HG03432 (cell line): ENCODE measurements around the gene ADGRG6.

Experiments used
- ATAC-seq: cut with Tn5 transposase; IDR thresholded peaks from one replicate; pipeline ENCODE4 v1.9.1; 2021; ENCODE audit warnings: mild to moderate bottlenecking, moderate library complexity; ENCODE audit not compliant: unreplicated experiment

Gene ADGRG6

DNA sequence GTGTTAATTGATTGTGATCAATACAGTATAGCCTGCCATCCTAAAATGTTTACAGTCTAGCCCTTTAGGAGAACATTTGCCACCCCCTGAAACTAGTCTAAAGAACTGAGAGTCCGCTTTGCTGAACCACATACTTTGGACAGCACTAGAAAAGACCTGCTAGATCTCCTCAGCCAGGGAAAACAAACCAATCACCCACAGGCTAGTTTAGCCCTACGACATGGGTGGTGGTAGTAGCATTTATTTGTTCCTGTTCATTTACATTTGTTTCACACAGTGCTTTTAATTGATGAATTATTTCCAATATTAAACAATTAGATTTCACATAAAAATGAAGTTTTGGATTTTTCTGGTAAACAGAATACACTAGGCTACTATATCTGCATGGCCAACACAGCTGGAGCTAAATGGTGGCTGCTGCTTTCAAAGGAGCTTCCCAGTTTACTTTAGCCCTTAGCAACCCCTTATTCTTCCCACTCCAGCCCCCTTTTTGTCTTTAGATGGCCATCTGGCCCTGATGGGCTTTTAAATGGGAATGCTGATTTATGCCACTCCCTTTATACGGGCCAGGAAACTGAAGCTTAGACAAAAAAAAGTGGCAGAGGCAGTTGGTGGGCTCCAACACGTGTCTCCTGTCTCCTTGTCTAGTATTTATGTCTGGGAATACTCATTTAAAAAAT lies 72.4 kb downstream of the ADGRG6 start:
- ATAC-seq = no peak

DNA sequence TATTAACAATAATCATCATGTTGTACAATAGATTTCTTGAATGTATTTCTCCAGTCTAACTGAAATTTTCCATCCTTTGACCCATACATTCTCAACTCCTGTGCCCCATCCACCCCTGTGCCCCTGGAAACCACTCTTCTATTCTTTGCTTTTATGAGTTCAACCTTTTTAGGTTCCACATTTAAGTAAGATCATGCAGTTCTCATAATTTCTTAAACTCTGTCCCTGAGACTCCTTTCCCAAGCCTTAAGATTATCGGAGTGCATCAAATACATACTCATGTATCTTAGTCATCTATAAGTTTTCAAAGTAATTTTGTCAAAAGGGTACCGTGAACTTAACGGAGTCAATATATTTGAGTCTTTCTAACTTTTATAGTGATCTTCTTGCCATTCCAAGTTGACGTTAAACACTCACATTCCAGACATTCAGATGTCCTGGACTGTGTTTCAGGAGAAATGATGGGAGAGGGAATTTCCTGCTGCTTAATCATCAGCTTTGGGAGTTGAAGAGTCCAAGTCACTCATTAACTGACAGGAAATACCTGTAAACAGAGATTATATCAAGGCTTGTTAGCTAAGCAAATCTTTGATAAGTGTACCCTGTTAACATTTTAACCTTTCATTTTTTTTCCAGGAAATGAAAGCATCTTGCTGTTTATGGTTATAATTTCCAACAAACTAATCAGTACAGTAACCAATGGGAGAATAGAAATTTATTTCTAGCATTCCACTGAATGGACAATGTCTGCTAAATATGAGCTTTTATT lies 73.3 kb downstream of the ADGRG6 start:
- no peak for ATAC-seq

DNA sequence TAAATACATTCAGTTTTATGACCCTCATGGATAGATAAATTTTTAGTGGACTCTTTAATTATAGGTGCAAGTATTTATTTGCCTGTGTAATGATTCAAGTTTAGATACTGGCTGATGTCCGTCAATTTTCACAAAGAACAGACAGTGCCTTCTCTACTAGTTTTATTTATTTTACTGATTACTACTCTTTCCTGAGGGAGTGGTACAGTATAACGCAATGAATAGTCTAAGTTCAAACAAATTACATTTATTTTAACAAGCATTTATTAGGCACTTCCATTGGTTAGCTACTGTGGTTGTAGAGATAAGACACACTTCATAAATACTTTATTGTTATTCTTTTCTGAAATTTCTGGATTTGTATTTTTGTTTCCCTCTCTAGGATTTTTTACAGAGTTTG lies 74.3 kb downstream of the ADGRG6 start:
- no peak for ATAC-seq

DNA sequence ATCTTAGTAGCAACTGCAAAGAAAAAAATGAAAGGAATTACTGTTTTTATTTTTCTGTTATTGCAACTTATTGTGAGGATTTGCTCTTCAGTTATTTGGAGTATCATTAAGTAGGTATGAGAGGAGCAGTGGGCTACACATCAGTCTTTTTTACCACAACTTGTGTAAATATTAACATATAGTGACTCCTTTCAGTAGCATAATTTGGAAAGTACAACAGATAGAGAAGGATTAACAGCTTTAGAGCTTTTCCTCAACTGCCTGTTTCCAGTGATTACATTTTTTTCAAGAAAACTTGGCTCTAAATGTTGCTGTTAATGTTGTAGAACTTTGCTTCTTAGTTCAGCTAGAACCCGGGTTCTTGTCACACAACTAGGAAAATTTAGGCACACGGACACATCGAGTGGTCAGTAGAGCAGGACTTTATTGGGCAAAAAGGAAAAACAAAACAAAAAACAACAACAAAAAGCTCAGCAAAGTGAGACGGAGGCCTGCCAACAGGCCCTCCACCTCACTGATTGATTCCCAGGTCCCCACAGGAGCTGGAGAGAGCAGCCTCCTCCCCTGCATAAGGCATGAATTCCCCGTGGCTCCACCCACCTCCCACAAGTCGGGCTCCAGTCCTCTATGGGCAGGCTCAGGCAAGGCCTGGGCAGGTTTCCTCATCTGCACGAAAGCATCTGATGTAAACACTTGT lies 75.1 kb downstream of the ADGRG6 start:
- ATAC-seq = no peak

DNA sequence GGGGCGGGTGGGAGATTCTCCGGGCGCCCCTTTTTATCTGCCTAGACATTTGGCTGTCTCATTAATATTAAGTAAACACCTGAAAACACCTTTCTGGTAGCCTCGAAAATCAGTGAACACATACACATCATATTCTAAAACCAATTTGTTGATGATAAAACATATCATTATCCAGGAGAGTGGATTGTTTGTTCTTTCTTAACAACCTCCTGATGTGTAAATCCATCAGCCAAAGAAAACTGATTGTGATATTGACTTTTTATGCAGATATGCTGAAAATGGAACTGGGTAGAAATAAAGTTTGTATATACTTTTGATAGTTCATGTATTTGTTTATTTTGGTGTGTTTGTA lies 75.7 kb downstream of the ADGRG6 start:
- ATAC-seq = no peak

DNA sequence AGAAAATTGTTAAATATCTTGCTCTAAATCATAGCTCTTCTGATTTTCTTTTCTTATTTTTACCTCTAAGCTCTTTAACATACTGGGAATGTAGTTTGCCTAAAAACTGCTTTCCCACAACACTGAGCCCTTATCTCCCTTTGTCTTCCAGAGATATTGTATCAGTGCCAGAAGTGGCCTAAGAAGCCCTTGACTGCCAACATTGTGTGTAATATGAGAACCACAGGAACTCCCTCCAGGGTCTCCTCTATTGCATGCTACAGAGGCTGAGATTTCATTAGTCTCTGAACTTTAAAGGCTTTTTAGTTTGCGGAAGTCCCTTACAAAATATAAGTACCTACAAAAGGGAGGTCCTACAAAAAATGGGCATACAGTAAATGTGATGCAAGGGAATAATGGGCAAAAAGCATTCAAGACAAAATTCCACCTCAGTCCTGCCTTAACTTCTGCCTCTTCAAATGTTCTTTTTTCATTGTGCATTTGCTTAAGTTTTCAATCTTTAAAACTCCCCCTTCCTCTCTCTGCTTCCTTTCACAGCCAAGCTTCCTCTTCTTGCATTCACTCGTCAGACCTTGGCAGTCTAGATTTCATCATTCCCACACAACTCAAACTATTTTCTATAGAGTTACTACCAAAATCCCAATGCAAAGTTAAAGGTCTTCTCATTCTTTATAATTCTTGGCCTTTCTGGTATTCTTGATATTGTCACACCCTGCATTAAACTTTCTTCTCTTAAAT lies 76.5 kb downstream of the ADGRG6 start:
- no peak for ATAC-seq

DNA sequence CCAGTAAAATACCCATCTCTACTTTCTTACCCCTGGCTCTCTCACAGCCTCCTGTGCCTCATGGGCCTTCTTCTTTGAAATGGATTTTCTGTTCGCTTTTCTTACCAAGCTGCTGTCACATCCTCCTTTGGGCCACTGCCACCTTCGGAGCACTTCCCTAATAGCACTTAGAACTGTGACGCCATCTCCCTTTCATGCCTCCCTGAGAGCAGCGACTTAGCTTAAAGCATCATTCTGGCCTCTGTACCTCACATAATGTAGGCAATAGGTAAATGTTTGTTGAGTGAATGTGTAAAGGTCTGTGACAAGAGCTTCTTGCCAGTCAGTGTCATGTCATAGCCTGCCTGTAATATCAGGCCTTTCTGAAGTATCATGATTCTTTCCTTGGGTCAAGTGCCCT lies 78.8 kb downstream of the ADGRG6 start:
- ATAC-seq = no peak

DNA sequence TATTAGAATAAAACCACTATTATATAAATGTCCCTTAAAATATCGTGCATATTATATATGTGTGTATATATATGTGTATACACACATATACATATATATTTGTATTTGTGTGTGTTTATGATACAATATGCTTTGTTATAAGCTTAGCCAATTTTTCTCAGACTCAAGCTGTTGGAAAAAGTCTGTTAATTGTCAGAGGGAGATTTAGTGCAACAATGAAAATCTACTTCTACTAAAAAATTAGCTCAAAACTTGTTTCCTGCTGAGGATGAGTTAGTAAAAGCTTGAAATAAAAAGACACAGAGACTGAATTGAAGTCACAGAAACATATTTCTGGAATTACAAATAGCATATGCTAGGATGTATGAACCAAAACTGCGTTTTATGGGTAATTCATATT lies 79.4 kb downstream of the ADGRG6 start:
- ATAC-seq = no peak

DNA sequence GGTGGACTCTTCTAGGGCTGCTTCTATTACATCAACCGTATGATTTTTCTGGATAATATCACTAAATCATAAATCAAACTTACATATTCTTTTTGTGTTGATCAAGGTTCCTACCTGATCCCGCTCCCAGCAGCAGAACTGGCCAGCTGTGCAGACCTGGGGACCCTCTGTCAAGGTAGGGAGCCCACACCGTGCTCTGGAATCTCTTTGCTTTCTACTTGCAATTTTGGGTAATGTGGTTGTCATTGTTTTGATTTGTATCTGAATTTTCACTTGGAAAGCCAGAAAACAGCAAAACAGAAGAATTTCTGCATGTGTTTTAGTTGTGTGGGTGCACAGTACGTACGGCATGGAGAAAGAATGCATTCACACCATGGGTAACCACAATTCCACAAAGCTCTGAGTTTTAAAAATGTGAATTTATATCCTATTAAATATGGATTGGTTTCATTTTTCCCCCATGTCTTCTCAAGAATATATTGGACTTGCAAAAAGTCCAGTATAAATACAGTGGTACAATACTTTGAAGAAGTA lies 80.1 kb downstream of the ADGRG6 start:
- no peak for ATAC-seq

DNA sequence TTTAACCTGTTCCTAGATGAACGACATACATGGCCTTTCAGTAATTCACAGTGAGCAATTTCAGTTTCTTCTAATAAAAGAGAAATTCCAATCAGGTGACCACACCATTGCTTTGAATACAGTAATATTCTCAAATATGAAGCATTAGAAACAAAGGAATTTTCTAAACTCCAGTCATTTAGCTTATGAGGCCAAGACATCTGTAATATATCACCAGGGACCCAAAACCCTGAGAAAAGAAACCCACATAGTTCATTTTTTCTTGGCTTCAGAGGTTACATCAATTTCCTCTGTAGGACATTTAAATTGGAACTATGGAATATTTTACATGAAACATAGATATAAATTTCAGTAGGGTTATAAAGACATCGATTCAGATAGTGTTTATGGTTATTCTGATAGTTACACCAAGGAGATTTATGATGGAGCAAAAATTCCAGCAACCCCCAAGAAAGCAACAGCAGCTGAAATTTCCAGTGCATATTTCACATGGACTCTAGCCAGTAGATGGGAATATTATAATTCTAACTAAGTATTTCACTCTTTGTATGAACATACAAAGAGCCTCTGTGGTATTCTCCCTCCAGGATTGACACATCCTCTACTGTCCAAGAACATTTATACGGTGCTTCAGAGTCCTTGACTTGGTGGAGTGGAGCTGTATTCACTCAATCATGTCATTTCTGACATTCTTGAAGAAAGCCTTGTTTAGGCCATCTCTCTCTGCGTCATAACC lies 82.9 kb downstream of the ADGRG6 start:
- ATAC-seq = no peak

DNA sequence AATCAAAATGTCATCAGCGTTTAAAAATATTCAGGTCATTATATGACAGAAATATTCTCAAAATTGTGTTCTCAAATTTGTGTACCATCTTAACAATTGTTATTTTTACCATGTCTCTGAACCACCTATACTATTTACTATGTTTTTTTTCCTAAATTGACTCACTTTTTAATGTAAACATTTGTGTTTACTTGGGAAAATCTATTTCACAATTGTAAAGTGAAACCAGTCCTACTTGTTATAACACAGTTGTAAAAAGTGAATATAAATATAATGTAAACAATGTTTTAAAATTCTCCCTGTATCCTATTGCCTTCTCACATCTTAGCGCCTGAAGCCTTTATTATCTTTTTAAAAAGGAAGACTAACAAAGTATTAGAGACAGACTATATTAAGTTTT lies 83.5 kb downstream of the ADGRG6 start:
- ATAC-seq = no peak

DNA sequence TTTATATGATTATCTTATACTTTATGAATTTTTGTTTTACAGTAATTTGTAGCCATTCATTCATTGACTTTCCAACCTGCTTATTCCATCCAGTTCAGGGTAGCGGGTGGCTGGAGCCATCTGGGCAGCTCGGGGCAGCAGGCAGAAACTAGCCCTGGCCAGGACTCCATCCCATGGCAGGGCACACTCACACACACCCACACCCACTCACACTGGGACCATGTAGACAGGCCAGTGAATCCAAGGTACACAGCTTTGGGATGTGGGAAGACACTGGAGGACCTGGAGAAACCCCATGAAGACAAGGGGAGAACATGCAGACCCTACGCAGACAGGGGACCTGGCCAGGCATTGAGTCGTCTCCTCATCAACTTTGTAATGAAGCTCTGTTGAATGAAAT lies 84.8 kb downstream of the ADGRG6 start:
- no peak for ATAC-seq

DNA sequence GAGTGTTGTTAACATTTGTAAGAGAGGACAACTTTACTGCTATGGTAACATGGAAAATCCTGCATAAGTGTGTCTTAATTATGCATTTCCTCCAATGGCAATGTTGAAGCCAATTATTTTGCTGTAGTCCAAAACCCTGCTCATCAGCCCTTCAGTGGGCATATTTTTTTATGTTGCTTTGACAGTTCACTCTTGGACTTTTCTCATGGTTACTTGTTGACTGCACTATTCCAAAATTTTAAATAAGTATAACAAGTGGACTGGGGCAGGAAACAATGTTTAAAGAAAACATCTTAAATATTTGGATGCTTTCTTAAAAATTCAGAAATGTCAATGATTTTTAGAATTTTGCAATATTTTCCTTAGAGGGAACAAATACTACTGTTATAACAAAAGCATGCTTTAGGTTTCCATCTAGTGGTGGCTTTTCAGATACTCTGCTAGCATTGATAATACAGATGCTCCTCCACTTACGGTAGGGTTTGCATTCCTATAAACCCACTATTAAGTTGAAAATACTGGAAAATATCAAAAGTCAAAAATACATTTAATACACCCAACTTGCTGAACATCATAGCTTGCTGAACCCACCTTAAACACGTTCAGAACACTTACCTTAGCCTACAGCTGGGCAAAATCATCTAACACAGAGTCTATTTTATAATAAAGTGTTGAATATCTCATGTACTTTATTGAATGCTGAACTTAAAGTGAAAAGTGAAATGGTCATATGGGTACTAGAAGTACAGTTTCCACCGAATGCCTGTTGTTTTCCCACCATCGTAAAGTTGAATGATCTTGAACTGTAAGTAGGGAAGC lies 86.4 kb downstream of the ADGRG6 start:
- peak; percentile 79 for ATAC-seq

DNA sequence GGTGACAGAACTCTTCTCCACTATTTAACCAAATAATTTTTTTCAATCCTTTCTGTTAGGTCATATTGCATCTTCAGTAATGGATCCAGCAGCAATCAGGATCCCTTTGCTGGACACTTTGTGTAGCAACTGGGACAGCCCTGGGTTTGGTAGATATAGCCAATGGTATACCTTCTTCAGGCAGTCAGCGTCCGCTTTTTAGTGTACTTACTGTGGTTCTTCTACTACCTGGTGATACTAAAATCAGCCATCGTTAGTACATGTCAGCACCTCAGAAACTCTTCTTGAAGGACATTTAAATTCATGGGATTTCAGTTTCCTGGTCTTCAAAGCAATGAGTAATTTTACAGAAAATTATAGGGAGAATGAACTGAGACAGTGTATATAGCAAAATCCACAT lies 93.5 kb downstream of the ADGRG6 start:
- ATAC-seq = peak; percentile 7

DNA sequence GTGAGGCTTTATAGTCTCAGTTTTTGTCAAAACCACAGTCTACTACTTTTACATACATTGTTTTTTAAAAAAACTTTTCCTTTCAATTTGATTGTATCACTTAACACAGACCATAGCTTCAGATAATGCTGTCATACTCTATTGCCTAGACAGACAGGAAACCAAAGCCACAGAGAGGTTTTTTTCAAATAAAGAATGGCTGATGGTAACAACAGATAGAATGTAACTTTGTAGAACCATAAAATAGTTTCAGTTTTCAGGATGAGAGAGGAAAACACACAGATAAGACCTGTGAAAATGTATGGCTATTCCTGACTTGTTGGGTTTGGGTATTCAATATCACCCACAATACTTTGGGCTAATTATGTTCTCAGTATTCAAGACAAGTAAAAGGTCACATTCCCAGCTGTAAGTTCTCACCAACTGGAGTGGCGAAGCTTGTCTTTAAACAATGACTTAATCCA lies 94.0 kb downstream of the ADGRG6 start:
- peak; percentile 98 for ATAC-seq

DNA sequence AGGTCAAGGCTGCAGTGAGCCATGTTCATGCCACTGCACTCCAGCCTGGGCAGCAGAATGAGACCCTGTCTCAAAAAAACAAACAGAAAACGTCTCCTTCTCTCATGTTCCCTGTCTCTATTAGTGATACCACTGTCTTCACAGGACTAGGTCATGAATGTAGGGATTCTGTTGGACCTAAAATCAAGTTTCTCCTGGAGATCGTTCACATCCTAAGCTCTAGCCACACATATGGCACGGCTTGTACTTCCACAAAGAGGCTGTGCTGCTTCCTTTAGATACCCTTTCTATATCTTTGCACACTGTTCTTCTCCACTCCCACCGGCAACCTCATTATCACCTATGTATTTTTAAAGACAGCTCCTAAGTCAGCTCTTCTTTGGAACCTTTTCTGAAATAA lies 96.5 kb downstream of the ADGRG6 start:
- ATAC-seq = no peak

DNA sequence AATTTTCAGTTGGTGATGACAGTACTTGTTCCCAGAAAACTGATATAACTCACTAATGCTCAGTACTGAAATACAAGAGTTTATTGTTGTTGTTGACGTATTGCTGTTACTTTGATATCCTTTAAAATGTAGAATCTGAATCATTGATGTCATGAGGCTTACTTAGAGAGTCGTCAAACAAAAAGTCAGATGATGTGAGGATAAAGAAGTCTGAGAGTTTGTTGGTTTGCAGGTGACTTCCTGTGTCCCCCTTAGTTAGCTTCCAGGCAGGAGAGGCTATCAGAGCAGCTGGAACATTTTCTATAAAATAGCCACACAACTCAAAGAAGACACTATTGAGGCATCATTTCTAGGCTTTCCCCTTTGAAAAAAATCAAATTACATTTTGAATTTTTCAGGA lies 97.9 kb downstream of the ADGRG6 start:
- ATAC-seq = no peak

DNA sequence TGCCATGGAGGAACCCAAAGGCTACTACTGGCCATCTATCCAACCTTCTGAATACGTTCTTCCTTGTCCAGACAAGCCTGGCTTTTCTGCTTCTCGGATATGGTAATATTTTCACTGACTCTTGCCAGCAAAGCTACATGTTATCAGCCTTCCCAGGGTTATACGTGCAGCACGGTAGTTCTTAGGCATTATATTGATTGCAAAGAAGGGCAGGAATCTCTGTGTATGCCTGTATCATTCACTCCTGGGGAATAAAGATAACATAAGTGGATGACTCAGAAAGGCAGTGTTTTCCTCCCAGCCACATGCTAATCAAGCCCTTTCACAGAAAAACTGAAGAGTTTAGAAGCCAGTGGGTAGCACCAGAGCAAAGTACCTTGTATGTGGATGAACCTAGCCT lies 98.7 kb downstream of the ADGRG6 start:
- no peak for ATAC-seq

DNA sequence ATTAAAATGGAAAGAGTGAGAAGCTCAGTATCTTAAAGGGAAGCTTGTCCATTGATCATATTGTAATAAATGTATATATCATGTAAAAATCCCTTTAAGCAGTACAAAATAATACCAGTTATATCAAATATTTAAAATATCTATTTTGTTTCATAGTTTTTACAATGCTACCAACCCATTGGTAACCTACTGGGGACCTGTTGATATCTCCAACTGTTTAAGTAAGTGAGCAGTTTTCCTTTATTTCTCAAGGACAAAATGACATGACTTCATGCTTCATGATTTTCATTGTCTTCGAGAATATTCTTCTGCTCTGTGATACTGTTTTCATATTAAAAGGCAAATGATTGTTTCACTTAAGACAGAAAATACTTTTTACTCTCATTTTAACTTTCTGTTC lies 100.0 kb downstream of the ADGRG6 start:
- no peak for ATAC-seq

DNA sequence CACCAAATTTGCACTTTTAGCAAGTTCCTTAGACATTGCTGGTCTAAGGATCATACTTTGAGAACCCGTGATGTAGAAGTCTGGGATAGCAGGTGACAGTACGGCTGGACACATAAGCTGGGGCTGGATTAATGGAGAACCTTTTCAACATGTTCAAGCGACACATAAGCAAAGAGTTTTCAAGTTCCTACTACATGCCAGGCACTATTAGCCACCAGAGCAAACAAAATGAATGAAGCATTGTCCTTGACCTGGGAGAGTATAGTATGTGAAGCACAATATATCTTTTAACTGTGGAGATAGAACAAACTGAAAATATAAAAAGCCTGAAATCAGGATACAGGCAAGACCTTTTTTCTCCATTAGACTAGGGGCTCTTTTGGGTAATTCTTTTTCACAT lies 102.9 kb downstream of the ADGRG6 start:
- ATAC-seq = no peak
